Measurements from ENCODE around the gene AAK1.
"Not testable (repeated sequence)": the region's sequence is repeated elsewhere in the genome, so short reads cannot be mapped to it uniquely, and the experiment has no call there.

The AAK1 gene

DNA sequence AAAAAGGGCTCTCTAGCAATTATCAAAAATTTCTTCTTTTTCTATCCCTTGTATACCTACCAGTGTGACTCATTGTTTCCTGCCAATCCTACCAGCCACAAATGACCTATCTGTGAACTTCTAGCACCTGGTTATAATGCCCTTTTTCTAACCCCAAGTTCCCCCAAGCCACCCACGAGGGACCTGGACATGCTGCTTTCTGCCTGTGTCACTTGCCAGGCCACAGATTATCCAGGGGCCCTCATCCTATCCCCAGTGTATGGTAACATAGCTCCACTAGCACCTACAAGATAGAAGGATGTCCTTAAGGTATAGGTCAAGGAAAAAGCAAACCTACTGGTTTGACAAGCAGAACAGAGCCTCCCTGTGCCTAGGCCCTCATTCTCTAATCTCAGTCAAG lies 26.8 kb downstream of the AAK1 start:
- TF ChIP-seq, protein P1, sequence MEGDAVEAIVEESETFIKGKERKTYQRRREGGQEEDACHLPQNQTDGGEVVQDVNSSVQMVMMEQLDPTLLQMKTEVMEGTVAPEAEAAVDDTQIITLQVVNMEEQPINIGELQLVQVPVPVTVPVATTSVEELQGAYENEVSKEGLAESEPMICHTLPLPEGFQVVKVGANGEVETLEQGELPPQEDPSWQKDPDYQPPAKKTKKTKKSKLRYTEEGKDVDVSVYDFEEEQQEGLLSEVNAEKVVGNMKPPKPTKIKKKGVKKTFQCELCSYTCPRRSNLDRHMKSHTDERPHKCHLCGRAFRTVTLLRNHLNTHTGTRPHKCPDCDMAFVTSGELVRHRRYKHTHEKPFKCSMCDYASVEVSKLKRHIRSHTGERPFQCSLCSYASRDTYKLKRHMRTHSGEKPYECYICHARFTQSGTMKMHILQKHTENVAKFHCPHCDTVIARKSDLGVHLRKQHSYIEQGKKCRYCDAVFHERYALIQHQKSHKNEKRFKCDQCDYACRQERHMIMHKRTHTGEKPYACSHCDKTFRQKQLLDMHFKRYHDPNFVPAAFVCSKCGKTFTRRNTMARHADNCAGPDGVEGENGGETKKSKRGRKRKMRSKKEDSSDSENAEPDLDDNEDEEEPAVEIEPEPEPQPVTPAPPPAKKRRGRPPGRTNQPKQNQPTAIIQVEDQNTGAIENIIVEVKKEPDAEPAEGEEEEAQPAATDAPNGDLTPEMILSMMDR (IDR thresholded peaks at IDR 0.05; ENCODE audit: extremely low read depth, missing control alignments): no peak
- peak; percentile 54 for DNase-seq (ENCODE audit: low spot score)

DNA sequence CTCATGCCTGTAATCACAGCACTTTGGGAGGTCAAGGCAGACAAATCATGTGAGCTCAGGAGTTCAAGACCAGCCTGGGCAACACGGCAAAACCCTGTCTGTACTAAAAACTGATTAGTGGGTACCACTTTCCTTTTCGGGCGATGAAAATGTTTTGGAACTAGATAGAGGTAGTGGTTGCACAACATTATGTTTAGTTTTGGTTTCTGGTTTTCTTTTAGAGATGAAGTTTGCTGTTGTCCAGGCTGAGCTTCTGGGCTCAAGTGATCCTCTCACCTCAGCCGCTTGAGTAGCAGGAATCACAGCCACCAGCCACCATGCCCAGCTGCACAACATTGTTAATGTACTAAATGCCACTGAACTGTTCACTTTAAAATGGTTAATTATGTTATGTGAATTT lies 27.6 kb downstream of the AAK1 start:
- TF ChIP-seq, protein P1 (IDR thresholded peaks at IDR 0.05; ENCODE audit: extremely low read depth, missing control alignments): no peak
- DNase-seq (ENCODE audit: low spot score): no peak

DNA sequence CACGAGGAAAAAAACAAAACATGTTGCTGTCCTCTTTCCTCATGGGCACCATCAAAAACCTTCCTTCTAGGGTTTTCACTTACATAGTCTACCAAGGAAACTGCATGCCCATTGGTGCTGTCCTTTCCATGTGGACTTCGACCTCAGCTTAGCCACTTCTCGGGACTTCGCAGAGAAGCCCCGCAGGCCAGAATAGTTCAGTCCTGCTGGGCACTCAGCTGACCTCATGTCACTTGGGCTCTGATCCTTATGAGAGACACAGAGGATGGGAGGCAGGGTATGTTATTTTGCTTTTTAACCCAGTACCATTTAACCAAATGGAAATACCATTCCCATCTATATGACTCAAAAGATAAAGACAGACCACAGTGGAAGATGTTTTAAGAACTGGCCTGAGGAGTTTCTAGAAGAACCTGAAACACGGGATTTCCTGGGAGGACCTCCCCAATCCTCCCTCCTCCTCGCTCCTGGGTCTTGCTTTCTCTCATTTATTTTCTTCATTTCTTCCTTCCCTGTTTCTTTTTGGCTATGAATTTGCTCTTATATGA lies 28.4 kb downstream of the AAK1 start:
- TF ChIP-seq, protein P1 (IDR thresholded peaks at IDR 0.05; ENCODE audit: extremely low read depth, missing control alignments): no peak
- DNase-seq (ENCODE audit: low spot score): no peak

DNA sequence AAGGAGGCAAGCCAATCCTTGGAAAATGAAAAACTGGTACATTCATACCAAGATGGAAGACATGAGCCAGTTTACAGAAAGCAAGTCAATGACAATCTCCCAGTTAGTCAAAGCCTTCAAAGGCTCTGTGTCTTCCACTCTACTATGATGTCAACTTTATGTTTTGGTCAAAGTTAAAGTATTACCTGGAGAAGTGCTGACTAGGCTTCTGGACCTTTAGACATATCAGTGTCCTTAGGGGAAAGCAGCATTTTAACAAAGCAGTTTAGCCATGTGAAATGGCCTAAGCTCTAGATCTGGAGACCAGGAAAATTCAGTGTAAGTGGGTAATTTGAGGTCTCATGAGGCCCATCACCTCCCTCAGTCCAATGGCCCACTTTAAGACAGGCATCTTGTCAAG lies 30.8 kb downstream of the AAK1 start:
- no peak for DNase-seq (ENCODE audit: low spot score)
- TF ChIP-seq, protein P1 (IDR thresholded peaks at IDR 0.05; ENCODE audit: extremely low read depth, missing control alignments): no peak

DNA sequence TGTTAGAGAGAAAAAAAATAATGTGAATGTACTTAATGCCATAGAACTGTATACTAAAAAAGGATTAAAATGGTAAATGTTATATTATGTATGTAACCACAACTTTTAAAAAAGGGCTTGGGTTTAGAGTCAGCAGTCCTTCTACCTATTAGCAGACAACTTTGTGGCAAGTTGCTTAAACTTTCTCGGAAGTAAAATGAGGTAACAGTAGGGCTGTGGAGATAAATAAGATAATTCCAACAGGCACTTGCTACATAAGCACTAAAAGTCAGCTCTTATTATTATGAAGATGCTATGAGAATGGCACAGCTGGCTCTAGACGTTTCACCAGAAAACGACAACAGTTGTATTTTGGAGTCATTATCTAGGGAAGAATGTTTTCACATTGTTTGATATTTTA lies 31.3 kb downstream of the AAK1 start:
- DNase-seq (ENCODE audit: low spot score): no peak
- TF ChIP-seq, protein P1 (IDR thresholded peaks at IDR 0.05; ENCODE audit: extremely low read depth, missing control alignments): no peak

DNA sequence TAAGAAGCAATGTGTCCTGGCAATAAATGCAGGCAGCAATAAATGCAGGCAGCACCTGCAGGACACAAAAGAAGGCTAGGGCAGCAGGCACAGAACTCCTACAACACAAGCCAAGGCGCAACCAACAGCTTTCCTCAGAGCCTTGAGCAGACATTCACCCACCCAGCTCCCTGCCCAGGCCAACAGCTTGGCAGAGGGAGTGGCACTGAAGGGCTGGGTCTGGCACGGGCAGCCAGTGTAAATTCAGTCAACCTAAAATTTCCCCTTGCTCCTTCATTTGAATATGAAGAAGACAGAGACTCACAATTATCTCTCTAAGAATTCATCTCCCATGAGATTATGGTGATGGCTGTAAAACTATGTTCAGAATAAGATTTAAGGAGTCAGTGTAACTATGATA lies 35.4 kb downstream of the AAK1 start:
- TF ChIP-seq, protein P1 (IDR thresholded peaks at IDR 0.05; ENCODE audit: extremely low read depth, missing control alignments): no peak
- no peak for DNase-seq (ENCODE audit: low spot score)

DNA sequence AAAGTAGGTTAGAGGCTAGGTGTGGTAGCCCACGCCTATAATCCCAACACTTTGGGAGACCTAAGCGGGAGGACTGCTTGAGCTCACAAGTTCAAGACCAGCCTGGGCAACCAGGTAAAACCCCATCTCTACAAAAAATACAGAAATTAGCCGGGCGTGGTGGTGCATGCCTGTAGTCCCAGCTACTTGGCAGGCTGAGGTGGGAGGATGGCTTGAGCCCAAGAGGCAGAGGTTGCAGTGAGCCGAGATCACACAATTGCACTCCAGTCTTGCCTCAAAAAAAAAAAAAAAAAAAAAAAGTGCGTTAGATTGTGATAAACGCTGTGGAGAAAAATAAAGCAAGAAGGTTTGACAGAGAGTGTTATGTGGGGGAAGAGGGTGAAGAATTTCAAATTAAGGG lies 36.8 kb downstream of the AAK1 start:
- DNase-seq (ENCODE audit: low spot score): not testable (repeated sequence)

DNA sequence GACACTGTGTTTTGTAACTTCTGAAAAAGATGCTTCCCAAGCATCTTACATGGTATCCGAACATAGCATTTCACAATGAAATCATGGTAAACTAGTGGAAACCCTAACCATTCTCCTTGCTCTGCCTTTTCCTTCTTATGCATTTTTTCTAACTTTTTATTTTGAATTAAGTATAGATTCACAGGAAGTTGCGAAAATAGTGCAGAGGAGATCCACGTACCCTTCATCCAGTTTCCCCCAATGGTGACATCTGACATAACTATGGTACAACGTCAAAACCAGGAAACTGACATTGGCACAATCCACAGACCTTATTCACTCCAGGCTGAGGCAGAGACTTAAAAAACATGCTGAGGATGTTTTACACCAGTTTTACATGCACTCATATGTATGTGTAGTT lies 38.3 kb downstream of the AAK1 start:
- DNase-seq (ENCODE audit: low spot score): no peak
- TF ChIP-seq, protein P1 (IDR thresholded peaks at IDR 0.05; ENCODE audit: extremely low read depth, missing control alignments): no peak
